Muscle layer of duodenum (tissue), 2 donors: ENCODE results near the gene CXCL14.
A peak's percentile ranks its signal among the peaks of the same experiment; 100 is the strongest.

ENCODE experiments used
- H3K27ac ChIP-seq: one replicate; pipeline ENCODE4 v1.7.0; 2013; ENCODE audit warnings: mild to moderate bottlenecking, low read length
- H3K27me3 ChIP-seq: one replicate; pipeline ENCODE4 v1.7.0; 2013; ENCODE audit warnings: low read depth, mild to moderate bottlenecking, control low read depth, low read length
- H3K36me3 ChIP-seq, 2 donors: one replicate each; pipeline ENCODE4 v1.7.0; 2013; ENCODE audit warnings: low read length in 2 of 2, control low read depth in 1 of 2, mild to moderate bottlenecking in 1 of 2; ENCODE audit not compliant: insufficient read depth in 2 of 2, control insufficient read depth in 1 of 2
- H3K4me1 ChIP-seq, 2 donors: one replicate each; pipeline ENCODE4 v1.7.0; 2013; ENCODE audit warnings: low read length in 2 of 2, mild to moderate bottlenecking in 2 of 2, control low read depth in 1 of 2, moderate library complexity in 1 of 2; ENCODE audit not compliant: insufficient read depth in 2 of 2, control insufficient read depth in 1 of 2
- H3K4me3 ChIP-seq, 2 donors: one replicate each; pipeline ENCODE4 v1.7.0; 2013; ENCODE audit warnings: low read length in 2 of 2, low read depth in 1 of 2, mild to moderate bottlenecking in 1 of 2
- H3K9me3 ChIP-seq, 2 donors: one replicate each; pipeline ENCODE4 v1.7.0; 2013; ENCODE audit warnings: low read length in 2 of 2, control low read depth in 1 of 2, mild to moderate bottlenecking in 1 of 2; ENCODE audit not compliant: control insufficient read depth in 1 of 2
- donor health status: healthy.

The CXCL14 gene

GRCh38 chr5:135565725-135566421 lies 12.9 kb downstream of the CXCL14 start:
- Histone ChIP-seq H3K36me3 (no peaks in the 10 kb centered on the region), H3K9me3 (no peaks in the 10 kb centered on the region)

DNA sequence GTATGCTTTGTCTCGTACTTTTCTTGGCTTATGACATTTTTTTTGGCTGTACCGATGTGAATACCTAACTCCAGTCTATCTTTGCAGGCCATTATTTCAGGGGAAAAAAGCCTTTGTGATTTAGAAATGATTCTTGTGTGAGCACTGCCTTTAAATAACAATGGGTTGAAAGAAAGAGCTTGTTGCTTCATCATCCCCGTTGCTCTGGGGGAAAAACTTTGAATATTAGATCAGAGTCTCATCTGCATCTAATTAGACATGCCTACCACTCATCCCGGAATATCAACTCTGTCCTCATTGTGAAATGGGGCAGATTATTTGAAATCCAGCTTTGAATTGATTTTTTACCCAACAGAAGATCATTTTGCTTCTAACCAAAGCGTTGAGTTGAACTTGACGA lies 13.5 kb downstream of the CXCL14 start:
- Histone ChIP-seq H3K4me1 (no peaks in the 10 kb centered on the region), H3K4me3 (no peak overlapping the region), H3K27ac (no peak overlapping the region), H3K27me3 (no peaks in the 10 kb centered on the region), H3K9me3 (no peaks in the 10 kb centered on the region), H3K36me3 (no peaks in the 10 kb centered on the region)

More at GRCh38 chr5:135565725-135566421, 12.9 kb downstream of the CXCL14 start:
- H3K27me3 ChIP-seq = no peaks in the 10 kb centered on the region
- no peaks in the 10 kb centered on the region for H3K4me1 ChIP-seq
- H3K4me3 ChIP-seq = no peak overlapping the region
- no peak overlapping the region for H3K27ac ChIP-seq

DNA sequence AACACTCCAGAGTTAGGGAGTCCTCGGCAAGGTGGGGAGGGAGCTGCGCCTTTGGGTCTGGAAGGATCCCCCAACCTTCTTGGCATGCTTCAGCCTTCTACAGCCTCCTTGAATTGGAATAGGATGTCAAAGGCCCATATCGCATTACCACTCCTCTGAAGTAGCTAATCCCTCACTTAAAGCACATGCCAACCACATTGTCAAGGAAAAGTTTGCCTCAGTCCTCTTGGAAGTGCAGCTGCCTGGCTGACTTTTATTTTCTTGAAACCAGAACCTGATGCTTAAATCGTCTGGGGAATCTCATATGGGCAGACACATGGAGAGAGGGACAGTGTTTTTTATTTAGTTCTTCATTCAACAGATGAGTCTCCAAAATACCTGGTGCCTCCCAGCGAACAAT lies 14.5 kb downstream of the CXCL14 start:
- H3K4me3 ChIP-seq = no peak overlapping the region
- no peaks in the 10 kb centered on the region for H3K4me1 ChIP-seq
- no peak overlapping the region for H3K27ac ChIP-seq
- H3K9me3 ChIP-seq = no peaks in the 10 kb centered on the region
- no peaks in the 10 kb centered on the region for H3K36me3 ChIP-seq
- H3K27me3 ChIP-seq = no peaks in the 10 kb centered on the region

DNA sequence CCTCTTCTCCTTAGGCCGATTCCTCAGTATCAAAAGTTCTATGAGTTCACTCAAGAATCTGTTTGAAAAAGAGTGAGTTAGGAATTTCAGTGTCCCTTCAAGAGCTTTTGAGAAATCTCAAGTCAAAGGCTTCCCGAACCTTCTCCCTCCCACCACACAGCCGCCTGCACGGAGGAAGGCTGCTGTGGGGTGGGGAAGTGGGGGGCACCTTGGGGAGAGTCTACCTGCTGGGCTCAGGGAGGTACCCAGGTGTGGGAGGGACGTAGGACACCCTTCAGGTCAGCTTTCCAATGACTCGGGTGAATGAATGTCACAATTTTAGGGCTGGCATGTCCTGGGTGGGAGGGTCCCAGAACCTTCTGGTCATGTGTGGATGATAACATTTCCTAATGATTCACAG lies 17.5 kb downstream of the CXCL14 start:
- Histone ChIP-seq H3K4me3 (no peak overlapping the region), H3K4me1 (no peaks in the 10 kb centered on the region), H3K9me3 (no peaks in the 10 kb centered on the region), H3K36me3 (no peaks in the 10 kb centered on the region), H3K27me3 (peaks cover 8% of the 10 kb centered on the region), H3K27ac (no peak overlapping the region)

DNA sequence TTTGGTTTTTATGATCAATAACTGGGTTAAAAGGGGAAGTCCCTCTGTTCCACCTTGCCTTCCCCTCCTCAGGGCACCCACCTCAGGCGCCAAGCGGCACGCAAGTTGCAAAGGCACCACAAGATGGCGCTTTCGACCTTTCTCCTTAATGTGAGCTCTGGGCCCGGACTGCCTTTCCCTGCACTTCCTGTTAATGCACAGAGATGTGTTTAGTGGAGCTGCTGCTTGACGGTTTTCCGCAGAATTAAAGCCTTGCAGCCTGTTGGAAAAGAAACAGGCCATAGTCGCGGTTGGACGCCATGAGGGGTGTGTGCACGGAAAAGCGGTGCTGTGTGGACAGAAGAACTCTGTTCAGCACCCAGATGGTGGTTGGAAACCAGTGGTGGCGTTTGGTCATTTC lies 17.9 kb downstream of the CXCL14 start:
- H3K36me3 ChIP-seq = no peaks in the 10 kb centered on the region
- H3K9me3 ChIP-seq = no peaks in the 10 kb centered on the region
- no peaks in the 10 kb centered on the region for H3K4me1 ChIP-seq
- H3K27ac ChIP-seq = no peak overlapping the region
- peaks cover 8% of the 10 kb centered on the region for H3K27me3 ChIP-seq
- no peak overlapping the region for H3K4me3 ChIP-seq

- Histone ChIP-seq H3K36me3 (no peaks in the 10 kb centered on the region), H3K27me3 (peaks cover 8% of the 10 kb centered on the region), H3K9me3 (no peaks in the 10 kb centered on the region), H3K4me1 (no peaks in the 10 kb centered on the region), H3K4me3 (no peak overlapping the region), H3K27ac (no peak overlapping the region)
Observed at GRCh38 chr5:135559354-135559753, 19.4 kb downstream of the CXCL14 start.

- no peaks in the 10 kb centered on the region for H3K9me3 ChIP-seq
- H3K4me3 ChIP-seq = no peak overlapping the region
- H3K27me3 ChIP-seq = peaks cover 10% of the 10 kb centered on the region
- no peak overlapping the region for H3K27ac ChIP-seq
- H3K4me1 ChIP-seq = no peaks in the 10 kb centered on the region
- H3K36me3 ChIP-seq = no peaks in the 10 kb centered on the region
Observed at GRCh38 chr5:135557076-135557838, 21.5 kb downstream of the CXCL14 start.

DNA sequence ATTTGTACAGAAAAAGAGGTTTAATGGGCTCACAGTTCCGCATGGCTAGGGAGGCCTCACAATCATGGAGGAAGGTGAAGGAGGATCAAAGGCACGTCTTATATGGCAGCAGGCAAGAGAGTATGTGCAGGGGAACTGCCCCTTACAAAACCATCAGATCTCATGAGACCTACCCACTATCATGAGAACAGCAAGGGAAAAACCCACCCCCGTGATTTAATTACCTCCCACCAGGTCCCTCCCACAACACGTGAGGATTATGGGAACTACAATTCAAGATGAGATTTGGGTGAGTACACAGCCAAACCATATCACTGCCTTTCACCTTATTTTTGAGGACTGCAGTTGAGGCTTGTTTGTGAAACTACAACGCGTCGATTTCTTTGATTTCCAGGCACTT lies 22.2 kb downstream of the CXCL14 start:
- H3K9me3 ChIP-seq = no peaks in the 10 kb centered on the region
- no peak overlapping the region for H3K27ac ChIP-seq
- no peaks in the 10 kb centered on the region for H3K4me1 ChIP-seq
- peaks cover 12% of the 10 kb centered on the region for H3K27me3 ChIP-seq
- no peaks in the 10 kb centered on the region for H3K36me3 ChIP-seq
- H3K4me3 ChIP-seq = no peak overlapping the region

DNA sequence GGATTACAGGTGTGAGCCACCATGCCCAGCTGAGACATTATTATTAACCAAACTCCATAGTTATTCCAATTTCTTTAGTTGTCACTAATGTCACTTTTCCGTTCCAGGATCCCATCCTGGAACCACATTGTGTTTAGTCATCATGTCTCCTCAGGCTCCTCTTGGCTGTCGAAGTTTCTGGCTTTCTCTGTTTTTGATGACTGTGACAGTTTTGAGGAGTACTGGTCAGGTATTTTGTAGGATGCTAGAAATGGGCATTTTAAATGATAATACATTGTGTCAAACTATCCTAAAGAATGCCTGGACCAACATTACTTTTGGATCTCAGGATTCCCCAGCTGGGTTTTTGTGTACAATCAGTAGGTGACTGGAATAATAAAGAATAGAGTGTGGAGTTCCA lies 23.3 kb downstream of the CXCL14 start:
- no peak overlapping the region for H3K4me3 ChIP-seq
- H3K27ac ChIP-seq = no peak overlapping the region
- peaks cover 12% of the 10 kb centered on the region for H3K27me3 ChIP-seq
- no peaks in the 10 kb centered on the region for H3K36me3 ChIP-seq
- no peaks in the 10 kb centered on the region for H3K9me3 ChIP-seq
- H3K4me1 ChIP-seq = no peaks in the 10 kb centered on the region

GRCh38 chr5:135553688-135554462 lies 24.9 kb downstream of the CXCL14 start:
- Histone ChIP-seq H3K4me3 (peak overlapping the region in 1 of 2 donors; percentile 30), H3K9me3 (no peaks in the 10 kb centered on the region), H3K27ac (no peak overlapping the region), H3K4me1 (no peaks in the 10 kb centered on the region), H3K27me3 (peaks cover 14% of the 10 kb centered on the region), H3K36me3 (no peaks in the 10 kb centered on the region)
